Spleen (tissue), 7 donors: ENCODE measurements around the gene SLC22A5.

Experiments
- CTCF ChIP-seq, 11 experiments: fragments of 200-600 bp in 7 of 11; fragments of 450-650 bp in 4 of 11; sonication (generic) in 4 of 11; IDR thresholded peaks in 8 of 11; conservative IDR thresholded peaks in 3 of 11; 1 replicate in 7 of 11; 2 replicates in 4 of 11; pipeline versions ENCODE4 v1.4.0 to v1.8.0; 2016 to 2021; ENCODE audit warnings: antibody characterized with exemption in 11 of 11, inconsistent platforms in 4 of 11, mild to moderate bottlenecking in 1 of 11
- POLR2A ChIP-seq, 3 donors: fragments of 450-650 bp; IDR thresholded peaks; one replicate each; pipeline ENCODE4 v1.5.1; 2017; ENCODE audit warnings: antibody characterized with exemption in 3 of 3, mild to moderate bottlenecking in 1 of 3
- POLR2AphosphoS5 ChIP-seq, 3 donors: sonication (generic); formaldehyde crosslinking; IDR thresholded peaks; one replicate each; pipeline ENCODE4 v1.5.1; 2017; ENCODE audit warnings: antibody characterized with exemption in 3 of 3
- donor health status: DM: no; HTN: no; CAD: no; lungs with moderate emphysema.
- donor health status: DM: no; HTN: no; CAD: no.
- donor health status: DM: no; HTN: no; CAD: no.

- TF ChIP-seq CTCF (IDR thresholded peaks at IDR 0.05 in 8 of 11, conservative IDR thresholded peaks at IDR 0.05 in 3 of 11), result no peak
- no peak for TF ChIP-seq POLR2A (IDR thresholded peaks at IDR 0.05)
- no peak for TF ChIP-seq POLR2AphosphoS5 (IDR thresholded peaks at IDR 0.05)
Observed at GRCh38 chr5:132375957-132376356, 6.4 kb downstream of the SLC22A5 start.
